PC-9 (cell line): ENCODE results near the gene MEAF6. TPM values are rescaled to one million over a fixed set of nuclear protein-coding genes. Genes with fewer than 3 reads are reported as not detected.
A peak's percentile ranks its signal among the peaks of the same experiment; 100 is the strongest.
"Not testable (repeated sequence)": the region's sequence is repeated elsewhere in the genome, so short reads cannot be mapped to it uniquely, and the experiment has no call there.

ENCODE experiments used
- BruUV-seq: library from RNA; stranded (reverse); fragments of 400-500 nt; replicated peaks from 2 replicates; lab custom pipeline; 2021; lab: Mats Ljungman, UMichigan
- CTCF ChIA-PET: fragments of 300-600 bp; sonication (Branson Sonifier 250); formaldehyde crosslinking; loops from one replicate; lab custom pipeline; 2022; ENCODE audit warnings: antibody characterized with exemption; lab: Charles Lee
- POLR2A ChIA-PET: fragments of 300-600 bp; sonication (Branson Sonifier 250); formaldehyde crosslinking; loops from one replicate; lab custom pipeline; 2022; ENCODE audit warnings: antibody characterized with exemption; ENCODE audit not compliant: unreplicated experiment; lab: Charles Lee
- DNase-seq, 2 experiments: peaks; one replicate each; pipeline versions ENCODE4 v3.0.0 to v3.0.0-alpha.2; 2015 to 2022; ENCODE audit warnings: mixed read lengths in 1 of 2
- H2AFZ ChIP-seq: fragments of 200-600 bp; sonication (generic); 2 replicates; pipeline ENCODE4 v1.8.1; 2017; ENCODE audit warnings: antibody characterized with exemption
- H3F3A ChIP-seq: fragments of 200-600 bp; sonication (generic); 2 replicates; pipeline ENCODE4 v1.8.1; 2017; ENCODE audit warnings: antibody characterized with exemption, mild to moderate bottlenecking, low read depth; ENCODE audit not compliant: insufficient read depth
- H3K27ac ChIP-seq: fragments of 200-600 bp; sonication (generic); 2 replicates; pipeline ENCODE4 v1.6.1; 2016; ENCODE audit warnings: mixed run types
- H3K27me3 ChIP-seq: fragments of 200-600 bp; sonication (generic); 2 replicates; pipeline ENCODE4 v1.6.1; 2016; ENCODE audit warnings: low read depth, mixed run types; ENCODE audit not compliant: insufficient read depth
- H3K36me3 ChIP-seq: fragments of 200-600 bp; sonication (generic); 2 replicates; pipeline ENCODE4 v1.6.1; 2016; ENCODE audit warnings: low read depth, mixed run types
- H3K4me1 ChIP-seq: fragments of 200-600 bp; sonication (generic); replicated peaks from 2 replicates; pipeline ENCODE4 v1.6.1; 2016; ENCODE audit warnings: mixed run types; ENCODE audit not compliant: insufficient read depth
- H3K4me2 ChIP-seq: fragments of 200-600 bp; sonication (generic); 2 replicates; pipeline ENCODE4 v1.6.1; 2017; ENCODE audit warnings: mixed run types
- H3K4me3 ChIP-seq: fragments of 200-600 bp; sonication (generic); 2 replicates; pipeline ENCODE4 v1.6.1; 2016; ENCODE audit warnings: mixed run types
- H3K79me2 ChIP-seq: fragments of 200-600 bp; sonication (generic); 2 replicates; pipeline ENCODE4 v1.6.1; 2017; ENCODE audit warnings: low read depth, mixed run types
- H3K9me2 ChIP-seq: fragments of 200-600 bp; sonication (generic); 2 replicates; pipeline ENCODE4 v1.8.1; 2017; ENCODE audit warnings: mild to moderate bottlenecking; ENCODE audit not compliant: insufficient read depth
- H3K9me3 ChIP-seq: fragments of 200-600 bp; sonication (generic); 2 replicates; pipeline ENCODE4 v1.8.1; 2016; ENCODE audit warnings: low read depth; ENCODE audit not compliant: insufficient read depth
- H4K20me1 ChIP-seq: fragments of 200-600 bp; sonication (generic); 2 replicates; pipeline ENCODE4 v1.8.1; 2017; ENCODE audit not compliant: insufficient read depth
- CTCF ChIP-seq: fragments of 200-600 bp; sonication (generic); conservative IDR thresholded peaks from 2 replicates; pipeline ENCODE4 v1.6.1; 2017; ENCODE audit warnings: mixed run types, antibody characterized with exemption, mild to moderate bottlenecking, moderate library complexity
- EZH2 ChIP-seq: fragments of 200-600 bp; sonication (generic); IDR thresholded peaks from 2 replicates; pipeline ENCODE4 v1.8.0; 2017; ENCODE audit warnings: antibody characterized with exemption, low read depth
- intact Hi-C: fragments of 100-400 bp; cut with micrococcal nuclease; formaldehyde crosslinking; loops from one replicate; pipeline ENCODE4 v1.10.0; 2022; ENCODE audit not compliant: unreplicated experiment
- total RNA-seq: library from RNA; stranded (reverse); gene quantifications from 2 replicates; pipeline ENCODE4 v1.2.3, GENCODE V29; 2021

The MEAF6 gene
- total RNA-seq, 1 experiment from 2014 or later: 72.3 TPM

GRCh38 chr1:37533317-37534093, 18.9 kb upstream of the MEAF6 start:
- H2AFZ ChIP-seq: no peak overlapping the region
- no peak overlapping the region for H3K4me3 ChIP-seq
- peaks cover 27% of the 10 kb centered on the region for H3K79me2 ChIP-seq
- H3K36me3 ChIP-seq: peaks cover 13% of the 10 kb centered on the region
- intact Hi-C loops: loop anchor here (1.0 to 5.0 kb wide), 3 partner anchors 19 to 64 kb away; partner anchors contain the start of genes GNL2 and MEAF6
- no TSS peak for BruUV-seq
- CTCF ChIA-PET: interaction anchor here (0.5 to 1.1 kb wide), 2 partner anchors 19 to 1034 kb away, joined by 3 to 7 read pairs; no protein-coding TSS in a partner anchor
- DNase-seq: no peak
- H3K4me1 ChIP-seq: peaks cover 48% of the 10 kb centered on the region
- POLR2A ChIA-PET: interaction anchor here (0.6 kb wide), 2 partner anchors 13 to 58 kb away, joined by 3 to 10 read pairs; no protein-coding TSS in a partner anchor
- peaks cover 3% of the 10 kb centered on the region; the same call in 1 of the 2 replicates for H3K9me2 ChIP-seq
- TF ChIP-seq EZH2 (no peak), CTCF (no peak)
- H4K20me1 ChIP-seq: peaks cover 12% of the 10 kb centered on the region; the same call in 1 of the 2 replicates
- no peaks in the 10 kb centered on the region for H3K9me3 ChIP-seq
- H3K27ac ChIP-seq: peak overlapping the region; percentile 89
- no peaks in the 10 kb centered on the region for H3K27me3 ChIP-seq
- peaks cover 55% of the 10 kb centered on the region for H3F3A ChIP-seq
- peak overlapping the region; percentile 52 for H3K4me2 ChIP-seq

- not testable (repeated sequence) for H3K27me3 ChIP-seq, H2AFZ ChIP-seq, H4K20me1 ChIP-seq, H3K4me3 ChIP-seq, H3K27ac ChIP-seq, H3K9me2 ChIP-seq, H3K9me3 ChIP-seq, DNase-seq, BruUV-seq, H3K4me2 ChIP-seq
- intact Hi-C loops: loop anchor here (5.0 kb wide), 1 partner anchor 65 kb away; the partner anchor contains the start of gene GNL2
- Histone ChIP-seq H3K79me2 (peaks cover 27% of the 10 kb centered on the region), H3K4me1 (peaks cover 42% of the 10 kb centered on the region), H3K36me3 (peaks cover 13% of the 10 kb centered on the region), H3F3A (peaks cover 49% of the 10 kb centered on the region)
- CTCF ChIA-PET: interaction anchor here (0.6 kb wide), 1 partner anchor 1093 kb away, joined by 3 read pairs; no protein-coding TSS in a partner anchor
- POLR2A ChIA-PET: interaction anchor here (0.6 kb wide), 1 partner anchor 57 kb away, joined by 3 read pairs; no protein-coding TSS in a partner anchor
These were observed 18.0 kb upstream of the MEAF6 start for GRCh38 chr1:37532418-37533156.

GRCh38 chr1:37529888-37530287, 15.3 kb upstream of the MEAF6 start:
- H3K27ac ChIP-seq, H3K4me3 ChIP-seq, H3K4me2 ChIP-seq, H3K9me3 ChIP-seq, H3K79me2 ChIP-seq, H2AFZ ChIP-seq, POLR2A ChIA-PET, H3K9me2 ChIP-seq, BruUV-seq, DNase-seq, H3K27me3 ChIP-seq, H4K20me1 ChIP-seq, H3K36me3 ChIP-seq: not testable (repeated sequence)
- CTCF ChIA-PET: interaction anchor here (0.6 kb wide), 1 partner anchor 9 kb away, joined by 4 read pairs; no protein-coding TSS in a partner anchor
- Histone ChIP-seq H3K4me1 (peaks cover 15% of the 10 kb centered on the region), H3F3A (peaks cover 23% of the 10 kb centered on the region)
- intact Hi-C loops: loop anchor here (5.0 kb wide), 1 partner anchor 67 kb away; the partner anchor contains the start of gene GNL2
